ENCODE data around the gene MCM10. TPM values are rescaled to one million over a fixed set of nuclear protein-coding genes. Genes with fewer than 3 reads are reported as not detected.
"Not testable (repeated sequence)": the region's sequence is repeated elsewhere in the genome, so short reads cannot be mapped to it uniquely, and the experiment has no call there.

The MCM10 gene
- total RNA-seq, 1 donor from 2014 or later: 1.5 TPM

DNA sequence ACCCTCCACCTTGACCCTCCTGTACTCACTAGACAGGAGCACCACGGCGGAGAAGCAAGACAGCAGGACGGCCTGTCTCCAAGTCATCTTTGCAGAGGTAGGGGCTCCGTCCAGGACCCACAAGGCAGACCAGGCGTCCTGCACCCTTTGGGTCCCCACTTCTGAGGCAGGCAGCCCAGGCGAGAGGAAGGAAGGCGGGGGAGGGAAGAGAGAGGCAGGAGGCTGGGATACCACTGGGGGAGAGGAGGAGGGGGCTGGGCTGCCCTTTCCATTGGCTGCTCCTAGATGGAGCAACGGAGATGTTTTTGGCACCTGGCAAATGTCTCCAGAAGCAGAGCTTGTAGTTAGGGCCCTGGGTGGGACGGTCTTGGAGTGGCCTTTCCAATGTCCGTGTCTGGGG is 72.8 kb downstream of the MCM10 start, which contains the start of gene UCMA:
Gene UCMA, minus strand, starts transcription at position 203 of the 400 bp plus-strand sequence. Its CDS starts 116 bp downstream, at position 87.
- Histone ChIP-seq H3K27ac (ENCODE audit: low read depth, low read length) (no peak within 1 kb of the TSS), H3K9ac (ENCODE audit: low read length) (no peak within 1 kb of the TSS), H3K9me3 (ENCODE audit: insufficient read depth, low read depth, low read length) (no peaks in the 10 kb centered on the region), H3K4me1 (ENCODE audit: insufficient read depth, low read length) (no peaks in the 10 kb centered on the region), H4K20me1 (ENCODE audit: insufficient read depth, low read length) (no peaks in the 10 kb centered on the region), H3K27me3 (ENCODE audit: insufficient read depth, low read length) (peaks cover 7% of the 10 kb centered on the region), H3K36me3 (ENCODE audit: insufficient read depth, low read length) (no peaks in the 10 kb centered on the region), H3K79me2 (ENCODE audit: insufficient read depth, low read length) (no peaks in the 10 kb centered on the region), H3K4me2 (ENCODE audit: low read length) (no peak within 1 kb of the TSS), H2AFZ (ENCODE audit: low read depth, low read length) (no peak within 1 kb of the TSS), H3K4me3 (ENCODE audit: insufficient read depth, low read depth, low read length) (no peak within 1 kb of the TSS)
- Mint-ChIP-seq H3K36me3 (ENCODE audit: low read depth, unreplicated experiment) (no peaks in the 10 kb centered on the region), H3K27me3 (ENCODE audit: low read depth, unreplicated experiment) (peaks cover 23% of the 10 kb centered on the region), H3K27ac (ENCODE audit: unreplicated experiment) (no peak within 1 kb of the TSS), H3K4me3 (ENCODE audit: unreplicated experiment) (no peak within 1 kb of the TSS), H3K4me1 (ENCODE audit: low read depth, unreplicated experiment) (peaks cover 6% of the 10 kb centered on the region), H3K9me3 (ENCODE audit: unreplicated experiment) (no peaks in the 10 kb centered on the region)
- DNase-seq (ENCODE audit: low read depth) (no peak), FAIRE-seq (no peak)
- no peak for TF ChIP-seq EZH2 (IDR thresholded peaks at IDR 0.05; ENCODE audit: insufficient read depth, low read length)
- TF ChIP-seq, protein P1, sequence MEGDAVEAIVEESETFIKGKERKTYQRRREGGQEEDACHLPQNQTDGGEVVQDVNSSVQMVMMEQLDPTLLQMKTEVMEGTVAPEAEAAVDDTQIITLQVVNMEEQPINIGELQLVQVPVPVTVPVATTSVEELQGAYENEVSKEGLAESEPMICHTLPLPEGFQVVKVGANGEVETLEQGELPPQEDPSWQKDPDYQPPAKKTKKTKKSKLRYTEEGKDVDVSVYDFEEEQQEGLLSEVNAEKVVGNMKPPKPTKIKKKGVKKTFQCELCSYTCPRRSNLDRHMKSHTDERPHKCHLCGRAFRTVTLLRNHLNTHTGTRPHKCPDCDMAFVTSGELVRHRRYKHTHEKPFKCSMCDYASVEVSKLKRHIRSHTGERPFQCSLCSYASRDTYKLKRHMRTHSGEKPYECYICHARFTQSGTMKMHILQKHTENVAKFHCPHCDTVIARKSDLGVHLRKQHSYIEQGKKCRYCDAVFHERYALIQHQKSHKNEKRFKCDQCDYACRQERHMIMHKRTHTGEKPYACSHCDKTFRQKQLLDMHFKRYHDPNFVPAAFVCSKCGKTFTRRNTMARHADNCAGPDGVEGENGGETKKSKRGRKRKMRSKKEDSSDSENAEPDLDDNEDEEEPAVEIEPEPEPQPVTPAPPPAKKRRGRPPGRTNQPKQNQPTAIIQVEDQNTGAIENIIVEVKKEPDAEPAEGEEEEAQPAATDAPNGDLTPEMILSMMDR (IDR thresholded peaks at IDR 0.05; ENCODE audit: insufficient read depth, low read depth, low read length): no peak

DNA sequence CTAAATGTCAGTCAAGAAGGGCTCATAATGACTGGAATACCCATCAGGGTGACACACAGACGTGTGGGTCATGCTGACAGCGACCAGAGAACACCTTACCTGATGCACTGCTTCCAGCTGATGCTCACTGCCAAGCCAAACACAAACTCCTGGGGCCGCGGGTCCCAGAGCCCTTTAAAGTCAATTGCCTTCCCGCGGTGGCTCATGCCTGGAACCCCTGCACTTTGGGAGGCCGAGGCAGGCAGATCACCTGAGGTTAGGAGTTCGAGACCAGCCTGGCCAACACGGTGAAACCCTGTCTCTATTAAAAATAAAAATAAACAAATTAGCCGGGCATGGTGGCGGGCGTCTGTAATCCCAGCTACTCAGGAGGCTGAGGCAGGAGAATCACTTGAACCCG is 73.4 kb downstream of the MCM10 start:
- not testable (repeated sequence) for H3K27me3 ChIP-seq (ENCODE audit: insufficient read depth, low read length); H3K4me1 ChIP-seq (ENCODE audit: insufficient read depth, low read length); H3K4me3 Mint-ChIP-seq (ENCODE audit: unreplicated experiment); H3K36me3 Mint-ChIP-seq (ENCODE audit: low read depth, unreplicated experiment); FAIRE-seq; H3K36me3 ChIP-seq (ENCODE audit: insufficient read depth, low read length); H3K9me3 ChIP-seq (ENCODE audit: insufficient read depth, low read depth, low read length); H3K79me2 ChIP-seq (ENCODE audit: insufficient read depth, low read length); H2AFZ ChIP-seq (ENCODE audit: low read depth, low read length); H3K27ac Mint-ChIP-seq (ENCODE audit: unreplicated experiment); H3K4me2 ChIP-seq (ENCODE audit: low read length); H3K4me3 ChIP-seq (ENCODE audit: insufficient read depth, low read depth, low read length); DNase-seq (ENCODE audit: low read depth); H3K9ac ChIP-seq (ENCODE audit: low read length); H4K20me1 ChIP-seq (ENCODE audit: insufficient read depth, low read length); H3K27ac ChIP-seq (ENCODE audit: low read depth, low read length); H3K4me1 Mint-ChIP-seq (ENCODE audit: low read depth, unreplicated experiment); H3K9me3 Mint-ChIP-seq (ENCODE audit: unreplicated experiment)
- peaks cover 17% of the 10 kb centered on the region for H3K27me3 Mint-ChIP-seq (ENCODE audit: low read depth, unreplicated experiment)

DNA sequence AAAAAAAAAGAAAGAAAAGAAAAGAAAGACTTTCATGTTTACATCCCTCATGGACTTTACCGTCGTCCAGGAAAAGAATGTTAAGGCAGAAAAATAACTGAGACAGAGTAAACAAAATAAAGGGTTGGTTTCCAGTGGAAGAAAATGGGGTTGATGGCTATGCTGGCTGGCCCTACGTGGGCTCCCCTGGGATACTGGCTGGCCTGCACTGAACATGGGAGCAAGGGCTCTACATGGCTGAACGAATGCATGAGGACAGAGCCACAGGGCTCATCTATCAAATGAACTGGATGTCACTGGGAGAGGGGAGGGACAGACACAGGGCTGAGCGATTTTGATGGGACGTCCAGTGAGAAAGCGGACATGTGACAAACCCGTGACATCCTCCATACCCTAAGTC is 75.3 kb downstream of the MCM10 start:
- H4K20me1 ChIP-seq (ENCODE audit: insufficient read depth, low read length): no peaks in the 10 kb centered on the region
- TF ChIP-seq, protein P1 (IDR thresholded peaks at IDR 0.05; ENCODE audit: insufficient read depth, low read depth, low read length): no peak
- no peak for TF ChIP-seq EZH2 (IDR thresholded peaks at IDR 0.05; ENCODE audit: insufficient read depth, low read length)
- Mint-ChIP-seq H3K4me1 (ENCODE audit: low read depth, unreplicated experiment) (peaks cover under 1% of the 10 kb centered on the region), H3K9me3 (ENCODE audit: unreplicated experiment) (no peaks in the 10 kb centered on the region), H3K27ac (ENCODE audit: unreplicated experiment) (no peak overlapping the region), H3K27me3 (ENCODE audit: low read depth, unreplicated experiment) (peaks cover 12% of the 10 kb centered on the region), H3K36me3 (ENCODE audit: low read depth, unreplicated experiment) (no peaks in the 10 kb centered on the region), H3K4me3 (ENCODE audit: unreplicated experiment) (no peak overlapping the region)
- no peaks in the 10 kb centered on the region for H3K79me2 ChIP-seq (ENCODE audit: insufficient read depth, low read length)
- peaks cover 5% of the 10 kb centered on the region for H3K27me3 ChIP-seq (ENCODE audit: insufficient read depth, low read length)
- no peak overlapping the region for H3K4me2 ChIP-seq (ENCODE audit: low read length)
- H3K9me3 ChIP-seq (ENCODE audit: insufficient read depth, low read depth, low read length): no peaks in the 10 kb centered on the region
- H3K4me3 ChIP-seq (ENCODE audit: insufficient read depth, low read depth, low read length): no peak overlapping the region
- FAIRE-seq (no peak), DNase-seq (ENCODE audit: low read depth) (no peak)
- no peaks in the 10 kb centered on the region for H3K36me3 ChIP-seq (ENCODE audit: insufficient read depth, low read length)
- H3K4me1 ChIP-seq (ENCODE audit: insufficient read depth, low read length): no peaks in the 10 kb centered on the region
- H2AFZ ChIP-seq (ENCODE audit: low read depth, low read length): no peak overlapping the region
- H3K9ac ChIP-seq (ENCODE audit: low read length): no peak overlapping the region
- H3K27ac ChIP-seq (ENCODE audit: low read depth, low read length): no peak overlapping the region
